ENCODE results near the gene PMEL. TPM values are rescaled to one million over a fixed set of nuclear protein-coding genes. Genes with fewer than 3 reads are reported as not detected.
"Not testable (repeated sequence)": the region's sequence is repeated elsewhere in the genome, so short reads cannot be mapped to it uniquely, and the experiment has no call there.

PMEL gene
- total RNA-seq, 1 donor from 2014 or later: 5.8 TPM

- DNase-seq (ENCODE audit: low spot score): no peak
Observed at GRCh38 chr12:55983232-55983842, 17.5 kb upstream of the PMEL start.

- no peak for DNase-seq (ENCODE audit: low spot score)
Observed at GRCh38 chr12:55982319-55982936, 16.6 kb upstream of the PMEL start.

GRCh38 chr12:55981882-55982281 lies 16.0 kb upstream of the PMEL start:
- not testable (repeated sequence) for DNase-seq (ENCODE audit: low spot score)

- DNase-seq (ENCODE audit: low spot score): no peak
Observed at GRCh38 chr12:55979069-55979468, 13.2 kb upstream of the PMEL start.

GRCh38 chr12:55978393-55978792 lies 12.6 kb upstream of the PMEL start:
- no peak for DNase-seq (ENCODE audit: low spot score)

- peak; percentile 68 for DNase-seq (ENCODE audit: low spot score)
Observed at GRCh38 chr12:55974308-55974730, 8.5 kb upstream of the PMEL start.

- DNase-seq (ENCODE audit: low spot score): peak; percentile 99
Observed at GRCh38 chr12:55973599-55974307, 7.9 kb upstream of the PMEL start, which contains the start of gene RAB5B. Gene RAB5B (plus strand): TSS chr12:55974078. CDS start chr12:55986961, 12,883 bp downstream.

- DNase-seq (ENCODE audit: low spot score): no peak
Observed at GRCh38 chr12:55972911-55973598, 7.2 kb upstream of the PMEL start.

- no peak for DNase-seq (ENCODE audit: low spot score)
Observed at GRCh38 chr12:55972456-55972855, 6.6 kb upstream of the PMEL start.

GRCh38 chr12:55972042-55972441 lies 6.2 kb upstream of the PMEL start:
- no peak for DNase-seq (ENCODE audit: low spot score)

- no peak for DNase-seq (ENCODE audit: low spot score)
Observed at GRCh38 chr12:55970775-55971174, 4.9 kb upstream of the PMEL start.

- DNase-seq (ENCODE audit: low spot score): no peak
Observed at GRCh38 chr12:55969356-55969755, 3.5 kb upstream of the PMEL start.

GRCh38 chr12:55966408-55967281 lies 803 bp upstream of the PMEL start, which contains the start of gene CDK2:
Gene CDK2 (plus strand): TSS chr12:55966830. CDS start chr12:55967009, 179 bp downstream.
- peak; percentile 95 for DNase-seq (ENCODE audit: low spot score)

- DNase-seq (ENCODE audit: low spot score): no peak
Observed at GRCh38 chr12:55965240-55965639, 602 bp downstream of the PMEL start.

- no peak for DNase-seq (ENCODE audit: low spot score)
Observed at GRCh38 chr12:55963760-55964159, 2.1 kb downstream of the PMEL start.

- peak; percentile 70 for DNase-seq (ENCODE audit: low spot score)
Observed at GRCh38 chr12:55957106-55957859, 8.6 kb downstream of the PMEL start.

- peak; percentile 75 for DNase-seq (ENCODE audit: low spot score)
Observed at GRCh38 chr12:55955800-55956508, 9.9 kb downstream of the PMEL start.

GRCh38 chr12:55955344-55955743 lies 10.5 kb downstream of the PMEL start:
- DNase-seq (ENCODE audit: low spot score): no peak

- no peak for DNase-seq (ENCODE audit: low spot score)
Observed at GRCh38 chr12:55946553-55946952, 19.3 kb downstream of the PMEL start.
